ENCODE data around the gene FBXO44. TPM values are rescaled to one million over a fixed set of nuclear protein-coding genes. Genes with fewer than 3 reads are reported as not detected.

Gene FBXO44
- total RNA-seq, 1 experiment from 2014 or later, result 19.3 TPM

DNA sequence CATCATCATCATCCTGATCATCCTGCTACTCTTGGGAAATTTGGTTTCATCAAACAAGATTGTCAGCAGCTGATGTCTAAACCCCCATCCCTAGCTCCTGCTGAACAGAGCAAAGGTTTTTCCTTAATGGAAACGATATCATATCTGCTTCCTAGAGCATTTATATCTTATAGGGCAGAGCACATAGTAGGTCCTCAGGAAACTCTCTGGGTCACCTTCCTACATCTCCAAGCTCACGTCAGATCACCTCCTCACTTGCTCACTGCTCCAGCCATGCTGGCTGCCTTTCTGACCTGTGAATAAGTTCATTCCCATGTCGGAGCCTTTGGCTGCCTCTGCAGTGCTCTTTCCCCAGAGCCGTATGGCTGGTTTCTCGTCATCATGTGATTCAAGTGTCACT, 10.9 kb upstream of the FBXO44 start:
- intact Hi-C loops (cut with micrococcal nuclease; ENCODE audit: unreplicated experiment), result loop anchor here (2.0 to 5.0 kb wide), 2 partner anchors 165 to 326 kb away; partner anchors contain the start of gene DISP3
- no peak for DNase-seq (ENCODE audit: low spot score)
- no TSS peak for BruUV-seq (replicated peaks)
- H3K36me3 ChIP-seq (ENCODE audit: insufficient read depth, low read length, poor library complexity, severe bottlenecking), result no peaks in the 10 kb centered on the region
- no peaks in the 10 kb centered on the region for H3K4me1 ChIP-seq (ENCODE audit: insufficient read depth, low read length, poor library complexity, severe bottlenecking)
- POLR2A ChIA-PET (ENCODE audit: low non-redundant PET), result no interaction called here
- no peak overlapping the region for H3K27ac ChIP-seq (ENCODE audit: low read depth, low read length, poor library complexity, severe bottlenecking)
- H3K9me3 ChIP-seq (ENCODE audit: low read depth, low read length, poor library complexity, severe bottlenecking), result no peaks in the 10 kb centered on the region
- CTCF ChIA-PET, result interaction anchor here (0.7 to 1.8 kb wide), 3 partner anchors 192 to 606 kb away, joined by 5 to 14 read pairs (median 11); no protein-coding TSS in a partner anchor
- H3K27me3 ChIP-seq (replicated peaks; ENCODE audit: insufficient read depth, low read depth, low read length, poor library complexity), result peaks cover 19% of the 10 kb centered on the region
- TF ChIP-seq CTCF (conservative IDR thresholded peaks at IDR 0.05; ENCODE audit: low read depth, low read length), result no peak
- TF ChIP-seq EZH2 (IDR thresholded peaks at IDR 0.05; ENCODE audit: borderline replicate concordance, low read depth, low read length, poor library complexity, severe bottlenecking), result no peak
- H3K4me3 ChIP-seq (ENCODE audit: low read depth, low read length, poor library complexity, severe bottlenecking), result no peak overlapping the region

DNA sequence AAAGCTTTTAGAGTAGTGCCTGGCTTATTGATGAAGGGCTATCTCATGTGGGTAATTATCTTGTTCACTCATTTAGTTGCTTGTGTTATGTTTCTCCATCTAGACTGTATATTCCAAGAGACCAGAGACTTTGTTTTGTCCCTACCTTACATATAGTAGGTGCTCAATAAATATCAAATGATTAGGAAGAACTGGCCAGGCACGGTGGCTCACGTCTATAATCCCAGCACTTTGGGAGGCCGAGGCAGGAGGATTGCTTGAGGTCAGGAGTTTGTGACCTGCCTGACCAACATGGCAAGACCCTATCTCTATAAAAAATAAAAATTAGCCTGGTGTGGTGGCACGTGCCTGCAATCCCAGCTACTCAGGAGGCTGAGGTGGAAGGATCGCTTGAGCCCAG, 9.4 kb upstream of the FBXO44 start:
- DNase-seq (ENCODE audit: low spot score), result no peak
- BruUV-seq (replicated peaks), result no TSS peak
- peaks cover 10% of the 10 kb centered on the region for H3K4me1 ChIP-seq (ENCODE audit: insufficient read depth, low read length, poor library complexity, severe bottlenecking)
- ChIA-PET CTCF (interaction anchor here (0.6 to 1.7 kb wide), 4 partner anchors 9 to 607 kb away, joined by 4 to 21 read pairs (median 5); partner anchors contain the start of genes FBXO44 and FBXO6), POLR2A (ENCODE audit: low non-redundant PET) (no interaction called here)
- H3K36me3 ChIP-seq (ENCODE audit: insufficient read depth, low read length, poor library complexity, severe bottlenecking), result no peaks in the 10 kb centered on the region
- H3K9me3 ChIP-seq (ENCODE audit: low read depth, low read length, poor library complexity, severe bottlenecking), result no peaks in the 10 kb centered on the region
- TF ChIP-seq CTCF (conservative IDR thresholded peaks at IDR 0.05; ENCODE audit: low read depth, low read length), result no peak
- no peak for TF ChIP-seq EZH2 (IDR thresholded peaks at IDR 0.05; ENCODE audit: borderline replicate concordance, low read depth, low read length, poor library complexity, severe bottlenecking)
- intact Hi-C loops (cut with micrococcal nuclease; ENCODE audit: unreplicated experiment), result no loop called here
- no peak overlapping the region for H3K4me3 ChIP-seq (ENCODE audit: low read depth, low read length, poor library complexity, severe bottlenecking)
- no peak overlapping the region for H3K27ac ChIP-seq (ENCODE audit: low read depth, low read length, poor library complexity, severe bottlenecking)
- peaks cover 5% of the 10 kb centered on the region for H3K27me3 ChIP-seq (replicated peaks; ENCODE audit: insufficient read depth, low read depth, low read length, poor library complexity)

DNA sequence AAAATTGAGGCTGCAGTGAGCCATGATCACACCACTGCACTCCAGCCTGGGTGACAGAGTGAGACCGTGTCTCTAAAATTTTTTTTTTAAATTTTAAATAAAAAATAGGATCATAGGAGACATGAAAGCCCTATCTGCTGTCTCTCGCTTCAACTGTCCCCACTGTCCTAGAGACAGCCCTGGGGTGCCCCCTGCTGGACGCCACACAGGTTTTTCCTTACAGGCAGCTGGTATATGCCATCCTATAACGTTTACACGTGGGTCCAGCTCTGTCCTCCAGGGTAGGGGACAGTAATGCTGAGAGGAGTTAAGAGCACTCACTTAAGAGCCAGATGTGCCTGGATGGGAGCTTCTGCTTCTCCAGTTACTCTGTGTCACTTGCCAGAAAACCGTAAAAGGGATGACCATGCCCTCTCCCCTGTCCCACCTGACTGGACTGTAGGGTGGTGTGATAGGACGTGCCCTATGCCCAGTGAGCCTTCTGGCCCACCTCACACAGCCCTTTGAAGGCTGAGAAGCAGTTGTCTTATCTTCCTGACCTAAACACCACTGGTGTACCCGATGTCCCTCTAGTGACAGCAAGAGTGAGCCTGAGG, 8.9 kb upstream of the FBXO44 start:
- Histone ChIP-seq H3K9me3 (ENCODE audit: low read depth, low read length, poor library complexity, severe bottlenecking) (no peaks in the 10 kb centered on the region), H3K36me3 (ENCODE audit: insufficient read depth, low read length, poor library complexity, severe bottlenecking) (no peaks in the 10 kb centered on the region), H3K27me3 (replicated peaks; ENCODE audit: insufficient read depth, low read depth, low read length, poor library complexity) (peaks cover 2% of the 10 kb centered on the region), H3K4me3 (ENCODE audit: low read depth, low read length, poor library complexity, severe bottlenecking) (no peak overlapping the region), H3K4me1 (ENCODE audit: insufficient read depth, low read length, poor library complexity, severe bottlenecking) (peaks cover 15% of the 10 kb centered on the region), H3K27ac (ENCODE audit: low read depth, low read length, poor library complexity, severe bottlenecking) (no peak overlapping the region)
- no TSS peak for BruUV-seq (replicated peaks)
- DNase-seq (ENCODE audit: low spot score), result peak; percentile 90
- POLR2A ChIA-PET (ENCODE audit: low non-redundant PET), result interaction anchor here (0.6 kb wide), 1 partner anchor 383 kb away, joined by 3 read pairs; no protein-coding TSS in a partner anchor
- intact Hi-C loops (cut with micrococcal nuclease; ENCODE audit: unreplicated experiment), result no loop called here
- TF ChIP-seq EZH2 (IDR thresholded peaks at IDR 0.05; ENCODE audit: borderline replicate concordance, low read depth, low read length, poor library complexity, severe bottlenecking) (no peak), CTCF (conservative IDR thresholded peaks at IDR 0.05; ENCODE audit: low read depth, low read length) (peak; percentile 85)
- CTCF ChIA-PET, result interaction anchor here (0.5 to 1.7 kb wide), 7 partner anchors 9 to 608 kb away, joined by 3 to 21 read pairs (median 4); partner anchors contain the start of genes FBXO44 and FBXO6
